PFSK-1 (cell line): ENCODE results near the gene MFNG.

ENCODE experiments used
- POLR2AphosphoS5 ChIP-seq: IDR thresholded peaks from 2 replicates; pipeline ENCODE4 v1.6.1; 2012; ENCODE audit warnings: low read depth, mild to moderate bottlenecking, control low read depth, low read length, moderate library complexity
- SIN3A ChIP-seq: IDR thresholded peaks from 2 replicates; pipeline ENCODE4 v1.6.1; 2012; ENCODE audit warnings: mild to moderate bottlenecking, low read length, moderate library complexity, borderline replicate concordance; ENCODE audit not compliant: insufficient read depth

DNA sequence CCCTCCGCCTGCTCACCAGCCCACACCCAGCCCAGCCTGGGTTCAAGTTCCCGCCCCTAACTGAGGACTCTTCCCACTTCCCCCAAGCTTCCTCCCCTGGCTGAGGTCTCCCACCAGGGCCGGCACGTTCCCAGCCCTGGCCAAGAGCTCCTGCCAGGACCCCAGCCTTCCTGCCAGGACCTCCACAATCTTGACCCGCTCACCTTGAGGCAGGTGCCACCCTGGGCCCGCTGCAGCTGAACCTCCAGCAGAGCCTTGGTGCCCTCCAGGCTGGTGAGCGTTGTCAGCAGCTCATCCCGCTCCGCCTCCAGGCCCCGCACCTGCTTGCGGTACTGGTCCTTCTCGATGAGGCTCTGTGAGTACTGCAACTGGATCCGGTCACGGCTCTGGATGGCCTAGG is 19.8 kb upstream of the MFNG start:
- TF ChIP-seq SIN3A (no peak), POLR2AphosphoS5 (no peak)
